Body of pancreas (tissue), 4 donors: Measurements from ENCODE around the gene AFF2. TPM values are rescaled to one million over a fixed set of nuclear protein-coding genes. Genes with fewer than 3 reads are reported as not detected.

Experiments
- ATAC-seq: fragments of 150-250 bp; one replicate; pipeline ENCODE4 v1.9.1; 2016
- DNase-seq, 4 donors: peaks; one replicate each; pipeline ENCODE4 v3.0.0-alpha.2; 2019
- H3K27ac ChIP-seq, 4 donors: fragments of 200-600 bp; sonication (generic); 1 replicate in 3 of 4; 2 replicates in 1 of 4; pipeline versions ENCODE4 v1.5.1 to v1.6.1; 2016 to 2019; ENCODE audit warnings: mild to moderate bottlenecking in 1 of 4, mixed read lengths in 1 of 4, moderate library complexity in 1 of 4
- H3K27me3 ChIP-seq, 2 donors: fragments of 200-600 bp; sonication (generic); one replicate each; pipeline ENCODE4 v1.6.0; 2016; ENCODE audit warnings: mild to moderate bottlenecking in 1 of 2
- H3K36me3 ChIP-seq, 2 donors: fragments of 200-600 bp; sonication (generic); replicated peaks in 1 of 2; 2 replicates each; pipeline ENCODE4 v1.5.1; 2016; ENCODE audit warnings: low read depth in 2 of 2; ENCODE audit not compliant: insufficient read depth in 1 of 2
- H3K4me1 ChIP-seq: fragments of 200-600 bp; sonication (generic); one replicate; pipeline ENCODE4 v1.6.0; 2016
- H3K4me3 ChIP-seq, 2 donors: fragments of 200-600 bp; sonication (generic); 1 replicate in 1 of 2; 2 replicates in 1 of 2; pipeline ENCODE4 v1.5.1; 2016 to 2019
- H3K9me3 ChIP-seq, 3 donors: fragments of 200-600 bp; sonication (generic); 1 replicate in 2 of 3; 2 replicates in 1 of 3; pipeline ENCODE4 v1.5.1; 2016
- CTCF ChIP-seq, 7 experiments: fragments of 450-650 bp in 4 of 7; fragments of 200-600 bp in 3 of 7; sonication (generic) in 3 of 7; IDR thresholded peaks; one replicate each; pipeline ENCODE4 v1.5.1; 2016 to 2019; ENCODE audit warnings: antibody characterized with exemption in 7 of 7
- POLR2A ChIP-seq, 3 donors: fragments of 450-650 bp; IDR thresholded peaks; one replicate each; pipeline ENCODE4 v1.6.1; 2016; ENCODE audit warnings: antibody characterized with exemption in 3 of 3, mild to moderate bottlenecking in 2 of 3
- WGBS, 2 donors: methylation state at CpG; one replicate each; pipeline ENCODE4 v1.1.5; 2017; 5-methylcytosine and 5-hydroxymethylcytosine counted together
- intact Hi-C: fragments of 100-400 bp; cut with DNase I; formaldehyde crosslinking; loops from one replicate; pipeline ENCODE4 v1.15.1; 2023
- total RNA-seq, 2 donors: library from RNA; depleted of rRNA; stranded (reverse); fragments of >200 nt; gene quantifications; one replicate each; pipeline ENCODE4 v1.1.0, GENCODE V29; 2016

Gene AFF2
- total RNA-seq, 2 donors from 2014 or later, result 0.99 to 2.1 TPM

GRCh38 chrX:148670277-148670676 lies 169.9 kb downstream of the AFF2 start:
- 48 to 70% methylated on average over 3 of the region's 3 CpGs for WGBS, 2 donors
- no peaks in the 10 kb centered on the region for H3K9me3 ChIP-seq
- TF ChIP-seq POLR2A (IDR thresholded peaks at IDR 0.05), result no peak
- TF ChIP-seq CTCF (IDR thresholded peaks at IDR 0.05), result no peak
- intact Hi-C loops, result no loop called here
- H3K4me3 ChIP-seq, result no peak overlapping the region
- H3K27me3 ChIP-seq, result no peaks in the 10 kb centered on the region
- H3K36me3 ChIP-seq, result no peaks in the 10 kb centered on the region
- H3K4me1 ChIP-seq, result no peaks in the 10 kb centered on the region
- ATAC-seq, result no peak
- no peak for DNase-seq
- no peak overlapping the region for H3K27ac ChIP-seq

GRCh38 chrX:148672517-148672916 lies 172.1 kb downstream of the AFF2 start:
- ATAC-seq (no peak), DNase-seq (no peak)
- no peak overlapping the region for H3K4me3 ChIP-seq
- H3K27me3 ChIP-seq, result no peaks in the 10 kb centered on the region
- no peak overlapping the region for H3K27ac ChIP-seq
- H3K36me3 ChIP-seq, result no peaks in the 10 kb centered on the region
- H3K9me3 ChIP-seq, result no peaks in the 10 kb centered on the region
- 48 to 75% methylated on average over 2 of the region's 2 CpGs for WGBS, 2 donors
- no peak for TF ChIP-seq CTCF (IDR thresholded peaks at IDR 0.05)
- no peak for TF ChIP-seq POLR2A (IDR thresholded peaks at IDR 0.05)
- H3K4me1 ChIP-seq, result no peaks in the 10 kb centered on the region
- intact Hi-C loops, result no loop called here

GRCh38 chrX:148681605-148682004 lies 181.2 kb downstream of the AFF2 start:
- intact Hi-C loops, result no loop called here
- no peaks in the 10 kb centered on the region for H3K4me1 ChIP-seq
- H3K4me3 ChIP-seq, result no peak overlapping the region
- no peaks in the 10 kb centered on the region for H3K9me3 ChIP-seq
- H3K36me3 ChIP-seq, result no peaks in the 10 kb centered on the region
- H3K27me3 ChIP-seq, result peaks cover 0 to 3% of the 10 kb centered on the region in 2 donors
- ATAC-seq (no peak), DNase-seq (no peak)
- no peak for TF ChIP-seq CTCF (IDR thresholded peaks at IDR 0.05)
- no peak for TF ChIP-seq POLR2A (IDR thresholded peaks at IDR 0.05)
- 71 to 73% methylated on average over 1 of the region's 1 CpG for WGBS, 2 donors
- H3K27ac ChIP-seq, result no peak overlapping the region

- H3K9me3 ChIP-seq, result no peaks in the 10 kb centered on the region
- no peak for TF ChIP-seq POLR2A (IDR thresholded peaks at IDR 0.05)
- no peak for TF ChIP-seq CTCF (IDR thresholded peaks at IDR 0.05)
- no peak overlapping the region for H3K27ac ChIP-seq
- peaks cover 0 to 3% of the 10 kb centered on the region in 2 donors for H3K27me3 ChIP-seq
- DNase-seq (no peak), ATAC-seq (no peak)
- no peaks in the 10 kb centered on the region for H3K36me3 ChIP-seq
- H3K4me3 ChIP-seq, result no peak overlapping the region
- intact Hi-C loops, result no loop called here
- 82 to 86% methylated on average over 4 of the region's 4 CpGs for WGBS, 2 donors
- H3K4me1 ChIP-seq, result no peaks in the 10 kb centered on the region
Measured at GRCh38 chrX:148682206-148682605, 181.8 kb downstream of the AFF2 start.

- H3K27me3 ChIP-seq, result no peaks in the 10 kb centered on the region
Measured at GRCh38 chrX:148691456-148691855, 191.0 kb downstream of the AFF2 start.

More at GRCh38 chrX:148691456-148691855, 191.0 kb downstream of the AFF2 start:
- TF ChIP-seq POLR2A (IDR thresholded peaks at IDR 0.05), result no peak
- no peak for TF ChIP-seq CTCF (IDR thresholded peaks at IDR 0.05)
- intact Hi-C loops, result no loop called here
- Histone ChIP-seq H3K36me3 (no peaks in the 10 kb centered on the region), H3K4me1 (no peaks in the 10 kb centered on the region), H3K4me3 (no peak overlapping the region), H3K27ac (no peak overlapping the region), H3K9me3 (no peaks in the 10 kb centered on the region)
- ATAC-seq (no peak), DNase-seq (no peak)
- WGBS, 2 donors, result 62 to 72% methylated on average over 2 of the region's 2 CpGs
